ENCODE data around the gene CDKAL1.
"Not testable (repeated sequence)": the region's sequence is repeated elsewhere in the genome, so short reads cannot be mapped to it uniquely, and the experiment has no call there.

The CDKAL1 gene

DNA sequence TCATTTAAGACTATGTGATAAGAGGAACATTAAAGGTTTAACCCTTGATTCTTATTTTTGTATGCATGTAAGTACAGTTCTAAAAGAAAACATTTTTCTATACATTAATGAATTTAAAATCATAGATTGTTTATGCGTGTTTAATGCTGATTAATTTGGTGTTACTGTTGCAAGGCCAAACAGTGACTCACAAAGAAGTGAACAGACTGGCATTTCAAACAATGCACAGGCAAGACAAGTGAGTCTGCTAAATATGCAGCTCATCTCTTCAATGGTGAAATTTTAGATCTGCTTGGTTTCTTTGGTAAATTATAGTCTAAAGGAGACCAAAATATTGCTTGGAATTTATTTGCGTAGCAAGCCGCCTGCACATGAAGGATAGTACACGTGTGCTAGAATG is 641.9 kb downstream of the CDKAL1 start:
- DNase-seq (ENCODE audit: low read depth) = no peak

DNA sequence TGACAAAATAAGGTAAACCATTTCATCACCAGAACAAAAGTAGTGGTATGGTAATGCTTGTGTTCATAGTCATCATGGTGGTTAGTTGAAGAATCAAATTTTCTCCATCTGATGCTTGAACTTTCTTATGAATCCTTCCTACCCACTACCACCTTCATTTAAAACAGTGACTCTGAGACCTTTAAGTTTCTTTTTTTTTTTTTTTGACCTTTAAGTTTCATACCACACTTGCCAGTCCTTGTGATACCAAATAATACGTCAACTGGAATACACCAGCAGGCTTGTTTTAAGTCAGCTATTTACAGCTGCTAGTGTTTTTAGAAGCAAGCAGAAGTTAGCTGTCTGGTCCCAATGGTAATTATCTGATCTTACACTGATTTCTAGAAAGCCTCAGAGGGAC is 645.9 kb downstream of the CDKAL1 start:
- DNase-seq (ENCODE audit: low read depth) = no peak

GRCh38 chr6:21180800-21181337 is 646.6 kb downstream of the CDKAL1 start:
- no peak for DNase-seq (ENCODE audit: low read depth)

- no peak for DNase-seq (ENCODE audit: low read depth)
Measured at GRCh38 chr6:21181866-21182265, 647.6 kb downstream of the CDKAL1 start.

DNA sequence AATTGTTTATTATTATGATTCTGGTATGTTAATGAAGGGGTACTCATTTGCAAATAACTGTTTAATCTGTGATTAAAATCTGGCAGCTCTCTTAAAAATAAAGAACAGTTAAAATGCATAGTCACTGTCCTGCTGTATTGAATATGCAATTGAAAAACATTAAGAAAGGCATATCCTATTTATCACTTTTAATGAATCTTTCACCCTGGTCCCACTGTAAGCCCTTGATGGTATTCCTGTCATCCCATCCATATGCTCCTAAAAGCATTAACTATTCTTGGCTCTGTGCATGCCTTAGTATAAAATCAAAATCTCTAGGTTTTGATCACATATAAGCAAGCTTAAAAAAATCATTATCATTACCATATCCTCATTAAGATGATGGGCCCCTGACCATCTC is 648.3 kb downstream of the CDKAL1 start:
- DNase-seq (ENCODE audit: low read depth) = no peak

- DNase-seq (ENCODE audit: low read depth) = no peak
Measured at GRCh38 chr6:21185861-21186478, 651.7 kb downstream of the CDKAL1 start.

- DNase-seq (ENCODE audit: low read depth) = no peak
Measured at GRCh38 chr6:21186479-21187055, 652.3 kb downstream of the CDKAL1 start.

GRCh38 chr6:21187485-21187884 is 653.2 kb downstream of the CDKAL1 start:
- DNase-seq (ENCODE audit: low read depth) = no peak

DNA sequence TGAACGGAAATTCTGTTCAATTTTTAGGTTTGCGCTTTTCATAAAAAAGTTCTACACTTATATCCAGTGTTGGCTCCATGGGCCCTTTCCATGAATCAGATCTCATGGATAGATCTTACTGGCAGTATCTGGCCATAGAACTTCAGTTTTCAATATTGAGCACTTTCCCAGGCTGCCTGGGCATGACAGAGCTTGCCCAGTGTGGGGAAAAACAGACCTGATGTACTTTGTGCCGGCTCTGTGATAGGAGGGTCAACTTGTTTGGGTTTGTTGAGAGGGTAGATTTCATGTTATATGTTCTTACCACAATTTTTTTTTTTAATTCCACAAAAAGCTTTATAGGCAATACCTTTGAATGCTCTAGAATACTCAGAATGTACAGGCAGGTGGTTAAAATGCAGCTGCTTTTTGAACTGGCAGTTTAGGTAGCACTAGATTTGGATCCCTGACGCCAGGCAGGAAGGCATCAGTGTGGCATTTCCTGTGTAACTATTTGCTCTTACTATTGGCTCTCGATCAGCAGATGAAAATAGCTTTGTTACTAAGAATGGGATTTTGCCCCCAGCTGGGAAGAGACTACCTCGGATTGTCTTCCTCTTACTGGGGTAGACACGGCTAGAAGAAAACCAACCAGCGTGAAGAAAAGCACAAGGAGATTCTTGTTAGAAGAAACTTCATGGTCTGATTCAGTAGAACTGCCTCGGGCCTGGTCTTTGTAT is 654.4 kb downstream of the CDKAL1 start:
- DNase-seq (ENCODE audit: low read depth) = no peak

GRCh38 chr6:21189759-21190158 is 655.5 kb downstream of the CDKAL1 start:
- no peak for DNase-seq (ENCODE audit: low read depth)

GRCh38 chr6:21190701-21191100 is 656.4 kb downstream of the CDKAL1 start:
- DNase-seq (ENCODE audit: low read depth) = no peak

- no peak for DNase-seq (ENCODE audit: low read depth)
Measured at GRCh38 chr6:21193790-21194475, 659.7 kb downstream of the CDKAL1 start.

GRCh38 chr6:21195301-21195700 is 661.0 kb downstream of the CDKAL1 start:
- not testable (repeated sequence) for DNase-seq (ENCODE audit: low read depth)

DNA sequence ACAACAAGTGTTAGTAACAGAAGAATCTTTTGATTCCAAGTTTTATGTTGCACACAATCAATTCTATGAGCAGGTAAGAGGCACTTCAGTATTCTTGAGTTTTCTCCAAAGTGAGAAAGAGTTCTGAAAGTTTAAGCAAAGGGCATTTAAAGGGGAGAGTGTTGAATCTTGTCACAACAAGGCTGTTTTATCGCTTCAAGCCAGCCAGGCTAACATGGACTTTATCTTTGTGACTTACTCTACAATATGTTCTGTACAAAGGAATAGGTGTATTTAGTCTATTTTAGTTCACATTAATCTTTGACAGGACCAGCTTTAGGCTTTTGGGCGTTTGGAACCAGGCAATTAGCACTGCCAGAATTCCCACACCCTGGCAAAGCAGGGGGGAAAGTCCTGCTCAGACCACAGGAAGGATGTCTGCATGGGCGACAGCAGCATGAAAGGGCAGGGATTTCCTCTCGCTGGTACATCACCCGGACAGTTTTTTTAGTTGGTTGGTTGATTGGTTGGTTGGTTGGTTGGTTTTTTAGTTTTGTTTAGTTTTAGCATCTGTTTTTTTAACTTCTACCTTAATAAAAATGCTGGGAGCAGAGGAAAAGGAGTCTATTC is 663.9 kb downstream of the CDKAL1 start:
- DNase-seq (ENCODE audit: low read depth) = no peak

DNA sequence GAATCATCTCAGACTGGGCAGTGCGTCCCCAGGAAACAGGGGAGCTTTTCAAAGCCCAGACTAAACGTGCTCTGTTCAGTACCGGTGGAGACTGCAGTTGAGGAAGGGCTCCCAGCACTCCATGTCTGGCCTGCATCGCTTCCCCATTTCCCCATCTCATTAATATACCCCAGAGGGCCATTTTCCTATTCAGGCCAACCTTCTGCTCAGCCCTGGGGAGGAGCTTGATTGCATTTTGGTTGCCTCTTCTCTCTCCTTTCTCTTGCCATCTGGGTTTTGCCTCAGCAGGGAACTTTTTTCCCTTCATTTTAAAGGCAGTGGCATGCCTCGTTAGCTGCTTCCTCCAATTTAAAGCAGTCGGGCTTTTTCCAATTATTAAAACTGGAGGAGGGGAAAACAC is 665.0 kb downstream of the CDKAL1 start:
- DNase-seq (ENCODE audit: low read depth) = no peak

GRCh38 chr6:21200134-21200870 is 666.0 kb downstream of the CDKAL1 start:
- no peak for DNase-seq (ENCODE audit: low read depth)

- no peak for DNase-seq (ENCODE audit: low read depth)
Measured at GRCh38 chr6:21201187-21201586, 666.9 kb downstream of the CDKAL1 start.

DNA sequence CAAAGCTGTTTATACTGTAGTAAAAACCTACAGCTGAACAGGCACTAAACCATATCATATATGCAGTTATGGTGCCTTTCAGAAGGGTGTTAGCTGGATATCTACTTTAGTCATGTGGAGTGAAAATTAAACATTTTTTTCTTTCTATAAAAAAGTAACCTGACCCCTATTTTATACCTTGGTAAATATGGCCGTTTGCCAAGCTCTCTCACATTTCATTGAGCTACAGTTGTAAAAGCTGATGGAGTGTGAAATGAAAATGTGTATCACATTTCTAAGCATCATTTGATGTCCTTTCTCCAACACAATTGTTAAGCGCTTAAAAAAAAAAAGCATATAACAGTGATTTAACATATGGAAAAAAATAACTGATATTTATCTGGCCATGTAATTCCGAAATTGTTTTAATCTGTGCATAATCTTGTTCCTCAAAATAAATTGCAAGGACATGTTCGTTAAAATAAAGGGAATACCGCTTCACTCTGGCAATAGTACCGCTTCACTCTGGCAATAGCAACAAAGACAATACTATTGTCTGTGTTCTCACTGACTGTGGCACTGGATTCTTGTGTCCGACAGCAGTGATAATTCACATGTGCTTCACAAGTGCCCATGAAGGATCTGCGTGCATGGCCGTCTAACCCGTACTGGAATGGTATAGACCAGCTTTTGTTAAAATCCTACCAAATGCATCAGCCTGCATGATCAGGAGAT is 667.5 kb downstream of the CDKAL1 start:
- DNase-seq (ENCODE audit: low read depth) = no peak

GRCh38 chr6:21202521-21202920 is 668.3 kb downstream of the CDKAL1 start:
- no peak for DNase-seq (ENCODE audit: low read depth)

DNA sequence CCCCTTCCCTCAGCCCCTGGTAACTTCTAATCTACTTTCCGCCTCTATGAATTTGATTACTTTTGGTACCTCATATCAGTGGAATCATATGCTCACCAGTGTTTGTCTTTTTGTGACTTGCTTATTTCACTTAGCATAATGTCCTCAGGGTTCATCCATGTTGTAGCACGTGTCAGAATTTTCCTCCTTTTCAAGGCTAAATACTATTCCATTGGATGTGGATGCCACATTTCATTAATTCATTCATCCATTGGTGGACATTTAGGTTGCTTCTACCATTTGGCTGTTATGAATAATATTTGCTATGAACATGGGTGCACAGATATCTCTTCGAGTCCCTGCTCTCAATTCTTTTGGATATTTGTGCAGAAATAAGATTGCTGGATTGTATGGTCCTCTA is 670.7 kb downstream of the CDKAL1 start:
- DNase-seq (ENCODE audit: low read depth) = no peak

Data from HS-5 (cell line).